ENCODE data around the gene DAB1. TPM values are rescaled to one million over a fixed set of nuclear protein-coding genes. Genes with fewer than 3 reads are reported as not detected.

Gene DAB1
- total and polyA plus RNA-seq, 2 of the 8 experiments (the other 6 are each of a cell fraction or from before 2014, with no cell fraction given) = 4.4 to 11.8 TPM

DNA sequence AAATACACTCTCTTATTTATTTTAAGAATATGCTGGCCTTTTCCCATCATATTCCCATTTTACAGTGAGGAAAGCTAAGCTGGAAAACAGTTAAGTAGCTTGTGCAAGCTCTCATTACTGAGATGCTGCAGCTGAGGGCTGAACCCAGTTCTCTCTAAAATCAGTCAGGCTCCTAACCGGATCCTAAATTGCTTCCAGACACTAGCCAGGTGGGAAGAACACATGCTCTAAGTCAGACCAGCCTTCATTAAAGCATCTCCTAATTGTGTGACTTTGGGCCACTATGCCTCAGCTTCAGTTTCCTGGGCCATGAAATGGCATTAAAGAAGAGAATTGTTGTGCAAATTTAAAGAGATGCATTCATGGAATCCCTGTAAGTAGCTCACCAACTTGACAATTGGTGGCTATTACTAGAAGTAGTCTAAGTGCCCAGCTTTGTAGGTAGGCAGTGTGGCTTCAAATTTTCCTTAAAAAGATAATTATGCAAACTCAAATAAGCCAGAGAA, 228.4 kb downstream of the DAB1 start:
- Histone ChIP-seq H3K4ac (replicated peaks; ENCODE audit: insufficient read length, low read depth, low read length) (no peak overlapping the region), H3K79me1 (ENCODE audit: low read depth, low read length) (no peaks in the 10 kb centered on the region), H3K14ac (ENCODE audit: insufficient read length) (no peak overlapping the region), H3K27ac (ENCODE audit: low read depth, low read length) (no peak overlapping the region), H2BK20ac (ENCODE audit: low read length) (no peak overlapping the region), H3K4me3 (ENCODE audit: extremely low read depth in 1 of 4, insufficient read depth in 2 of 4, low read depth in 3 of 4, low read length in 4 of 4) (no peak overlapping the region), H3K4me1 (replicated peaks in 1 of 4; ENCODE audit: control insufficient read depth in 3 of 4, insufficient read depth in 4 of 4, low read length in 3 of 4) (peaks cover 2 to 21% (median 7%) of the 10 kb centered on the region in 4 experiments; a peak in 6 of 7 replicates), H3K9ac (replicated peaks in 1 of 4; ENCODE audit: extremely low read depth in 1 of 4, low read depth in 3 of 4, low read length in 3 of 4) (no peak overlapping the region), H3K27me3 (replicated peaks in 1 of 4; ENCODE audit: control insufficient read depth in 3 of 4, extremely low read depth in 1 of 4, insufficient read depth in 3 of 4, low read length in 3 of 4) (peaks cover 0 to 8% (median 4%) of the 10 kb centered on the region in 4 experiments; a peak in 3 of 7 replicates), H2BK15ac (ENCODE audit: low read length) (no peak overlapping the region), H2AFZ (ENCODE audit: low read length) (no peak overlapping the region), H2BK5ac (ENCODE audit: low read depth, low read length) (no peak overlapping the region), H4K20me1 (replicated peaks in 1 of 2; ENCODE audit: control insufficient read depth in 1 of 2, insufficient read depth in 2 of 2, low read length in 2 of 2) (no peaks in the 10 kb centered on the region), H2BK12ac (ENCODE audit: low read depth, low read length) (no peak overlapping the region), H4K91ac (replicated peaks; ENCODE audit: insufficient read length, low read length) (no peak overlapping the region), H3K36me3 (ENCODE audit: control insufficient read depth in 2 of 4, insufficient read depth in 4 of 4, low read length in 3 of 4) (no peaks in the 10 kb centered on the region), H3K4me2 (ENCODE audit: insufficient read depth in 1 of 2, low read depth in 2 of 2, low read length in 2 of 2) (no peak overlapping the region), H3K9me3 (ENCODE audit: insufficient read depth in 2 of 2, low read depth in 1 of 2, low read length in 1 of 2) (no peaks in the 10 kb centered on the region), H3K79me2 (ENCODE audit: control insufficient read depth in 1 of 2, insufficient read depth in 2 of 2, low read length in 2 of 2) (no peaks in the 10 kb centered on the region), H3K23ac (ENCODE audit: insufficient read length) (no peak overlapping the region), H3K23me2 (ENCODE audit: low read depth, low read length) (peaks cover 2% of the 10 kb centered on the region), H2AK5ac (ENCODE audit: low read depth, low read length) (no peak overlapping the region), H4K5ac (ENCODE audit: insufficient read length, low read depth, low read length) (no peak overlapping the region), H3K56ac (replicated peaks; ENCODE audit: insufficient read length, low read depth, low read length) (no peak overlapping the region), H4K8ac (ENCODE audit: extremely low read depth, insufficient read depth, low read length) (no peak overlapping the region), H3K18ac (ENCODE audit: extremely low read depth, low read length) (no peak overlapping the region), H2BK120ac (replicated peaks; ENCODE audit: low read depth, low read length) (no peak overlapping the region)
- DNase-seq (ENCODE audit: low read depth in 1 of 2, low spot score in 2 of 2) (no peak), FAIRE-seq (no peak)
- WGBS, 2 experiments (ENCODE audit: extremely low coverage in 1 of 2, insufficient coverage in 1 of 2, insufficient read length in 1 of 2, insufficient replicate concordance in 2 of 2, low coverage in 1 of 2, low lambda C conversion rate in 2 of 2, missing lambda C conversion rate in 1 of 2) = 44% methylated on average over 1 of the region's 1 CpG; no CpG with 5 or more reads in 1 of the 2 experiments
- ChIA-PET POLR2A (ENCODE audit: partially characterized antibody) (interaction anchor here (0.9 kb wide), 1 partner anchor 10 kb away, joined by 3 read pairs; no protein-coding TSS in a partner anchor), CTCF (ENCODE audit: partially characterized antibody) (interaction anchor here (0.6 to 1.2 kb wide), 4 partner anchors 17 to 1376 kb away, joined by 3 to 4 read pairs (median 3); no protein-coding TSS in a partner anchor)
- no peak for TF ChIP-seq EP300 (IDR thresholded peaks at IDR 0.05; ENCODE audit: borderline replicate concordance in 1 of 2, low read depth in 2 of 2, low read length in 2 of 2)
- TF ChIP-seq, protein P1, sequence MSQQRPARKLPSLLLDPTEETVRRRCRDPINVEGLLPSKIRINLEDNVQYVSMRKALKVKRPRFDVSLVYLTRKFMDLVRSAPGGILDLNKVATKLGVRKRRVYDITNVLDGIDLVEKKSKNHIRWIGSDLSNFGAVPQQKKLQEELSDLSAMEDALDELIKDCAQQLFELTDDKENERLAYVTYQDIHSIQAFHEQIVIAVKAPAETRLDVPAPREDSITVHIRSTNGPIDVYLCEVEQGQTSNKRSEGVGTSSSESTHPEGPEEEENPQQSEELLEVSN (IDR thresholded peaks at IDR 0.05) = no peak
- TF ChIP-seq SUZ12 (IDR thresholded peaks at IDR 0.05; ENCODE audit: low read length) = no peak
- no peak for TF ChIP-seq FOSL1 (IDR thresholded peaks at IDR 0.05; ENCODE audit: insufficient read depth, low read depth, low read length)
- no peak for TF ChIP-seq HDAC6 (IDR thresholded peaks at IDR 0.05; ENCODE audit: low read depth, low read length)
- TF ChIP-seq POLR2AphosphoS5 (IDR thresholded peaks at IDR 0.05; ENCODE audit: low read depth, low read length) = no peak
- TF ChIP-seq SP2 (IDR thresholded peaks at IDR 0.05; ENCODE audit: low read length) = no peak
- TF ChIP-seq CHD2 (IDR thresholded peaks at IDR 0.05; ENCODE audit: low read length) = no peak
- TF ChIP-seq KDM5A (IDR thresholded peaks at IDR 0.05; ENCODE audit: low read length) = no peak
- TF ChIP-seq POLR2A (IDR thresholded peaks at IDR 0.05; ENCODE audit: control extremely low read depth in 1 of 2, low read depth in 2 of 2, low read length in 2 of 2) = no peak
- no peak for TF ChIP-seq CEBPB (IDR thresholded peaks at IDR 0.05; ENCODE audit: low read depth, low read length)
- TF ChIP-seq TCF12 (IDR thresholded peaks at IDR 0.05; ENCODE audit: low read depth, low read length) = no peak
- no peak for TF ChIP-seq NRF1 (IDR thresholded peaks at IDR 0.05; ENCODE audit: low read depth, low read length)
- no peak for TF ChIP-seq CHD1 (IDR thresholded peaks at IDR 0.05; ENCODE audit: low read depth, low read length)

All from H1 (cell line).